Thyroid gland (tissue), 4 donors: Measurements from ENCODE around the gene CYP3A5.
"Not testable (repeated sequence)": the region's sequence is repeated elsewhere in the genome, so short reads cannot be mapped to it uniquely, and the experiment has no call there.

Source experiments
- POLR2A ChIP-seq, 2 donors: fragments of 450-650 bp; IDR thresholded peaks; one replicate each; pipeline ENCODE4 v1.6.1; 2017; ENCODE audit warnings: antibody characterized with exemption in 2 of 2, mild to moderate bottlenecking in 2 of 2, moderate library complexity in 1 of 2
- TF ChIP-seq, protein P1 (sequence below), 6 experiments: fragments of 200-600 bp in 3 of 6; fragments of 450-650 bp in 3 of 6; sonication (generic) in 3 of 6; IDR thresholded peaks; one replicate each; pipeline ENCODE4 v1.5.1; 2016 to 2019; ENCODE audit warnings: antibody characterized with exemption in 6 of 6, mild to moderate bottlenecking in 2 of 6, inconsistent platforms in 1 of 6, moderate library complexity in 1 of 6

GRCh38 chr7:99654626-99655025 is 25.2 kb downstream of the CYP3A5 start:
- TF ChIP-seq, protein P1, sequence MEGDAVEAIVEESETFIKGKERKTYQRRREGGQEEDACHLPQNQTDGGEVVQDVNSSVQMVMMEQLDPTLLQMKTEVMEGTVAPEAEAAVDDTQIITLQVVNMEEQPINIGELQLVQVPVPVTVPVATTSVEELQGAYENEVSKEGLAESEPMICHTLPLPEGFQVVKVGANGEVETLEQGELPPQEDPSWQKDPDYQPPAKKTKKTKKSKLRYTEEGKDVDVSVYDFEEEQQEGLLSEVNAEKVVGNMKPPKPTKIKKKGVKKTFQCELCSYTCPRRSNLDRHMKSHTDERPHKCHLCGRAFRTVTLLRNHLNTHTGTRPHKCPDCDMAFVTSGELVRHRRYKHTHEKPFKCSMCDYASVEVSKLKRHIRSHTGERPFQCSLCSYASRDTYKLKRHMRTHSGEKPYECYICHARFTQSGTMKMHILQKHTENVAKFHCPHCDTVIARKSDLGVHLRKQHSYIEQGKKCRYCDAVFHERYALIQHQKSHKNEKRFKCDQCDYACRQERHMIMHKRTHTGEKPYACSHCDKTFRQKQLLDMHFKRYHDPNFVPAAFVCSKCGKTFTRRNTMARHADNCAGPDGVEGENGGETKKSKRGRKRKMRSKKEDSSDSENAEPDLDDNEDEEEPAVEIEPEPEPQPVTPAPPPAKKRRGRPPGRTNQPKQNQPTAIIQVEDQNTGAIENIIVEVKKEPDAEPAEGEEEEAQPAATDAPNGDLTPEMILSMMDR (IDR thresholded peaks at IDR 0.05) = not testable (repeated sequence)
- TF ChIP-seq POLR2A (IDR thresholded peaks at IDR 0.05) = not testable (repeated sequence)
